Hepatic stellate cell (primary cell): ENCODE results near the gene SHISA9.

Source experiments
- DNase-seq: peaks from one replicate; pipeline ENCODE4 v3.0.0; 2011; ENCODE audit warnings: low spot score

SHISA9 gene

DNA sequence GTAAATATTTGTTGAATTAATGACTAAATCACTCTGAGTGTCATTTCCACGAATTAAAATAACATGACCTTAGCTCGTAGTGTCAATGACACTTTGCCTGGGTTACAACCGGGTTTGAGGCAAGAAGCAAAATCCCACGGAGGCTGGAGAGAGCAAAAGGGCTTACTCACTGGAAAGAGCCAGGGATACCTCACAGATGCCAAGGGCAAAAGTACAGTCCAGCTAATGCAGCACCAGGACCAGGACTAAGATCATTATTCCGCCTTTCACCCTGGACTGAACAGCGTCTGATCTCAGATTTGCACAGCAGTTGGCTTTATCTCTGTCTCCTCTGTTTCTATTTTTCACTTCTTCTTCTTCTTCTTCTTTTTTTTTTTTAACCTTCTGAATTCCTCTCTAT, 175.5 kb downstream of the SHISA9 start:
- no peak for DNase-seq

DNA sequence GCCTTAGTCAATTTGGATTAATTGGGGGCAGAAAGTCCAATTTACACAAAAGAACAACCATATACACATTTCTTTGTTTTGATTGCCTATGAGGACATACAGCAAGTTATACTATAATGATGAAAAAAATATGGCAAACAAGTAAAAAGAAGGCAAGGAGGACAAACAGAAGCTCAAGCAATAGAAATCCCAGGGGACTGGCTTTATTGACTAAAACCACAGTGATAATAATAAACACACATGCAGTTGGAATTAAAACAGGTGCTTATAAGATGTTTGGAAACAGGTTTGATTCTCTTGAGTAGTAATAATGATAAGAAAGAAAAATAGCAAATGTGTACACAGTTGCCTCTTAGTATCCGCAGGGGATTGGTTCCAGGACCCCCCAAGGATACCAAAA, 176.4 kb downstream of the SHISA9 start:
- no peak for DNase-seq

DNA sequence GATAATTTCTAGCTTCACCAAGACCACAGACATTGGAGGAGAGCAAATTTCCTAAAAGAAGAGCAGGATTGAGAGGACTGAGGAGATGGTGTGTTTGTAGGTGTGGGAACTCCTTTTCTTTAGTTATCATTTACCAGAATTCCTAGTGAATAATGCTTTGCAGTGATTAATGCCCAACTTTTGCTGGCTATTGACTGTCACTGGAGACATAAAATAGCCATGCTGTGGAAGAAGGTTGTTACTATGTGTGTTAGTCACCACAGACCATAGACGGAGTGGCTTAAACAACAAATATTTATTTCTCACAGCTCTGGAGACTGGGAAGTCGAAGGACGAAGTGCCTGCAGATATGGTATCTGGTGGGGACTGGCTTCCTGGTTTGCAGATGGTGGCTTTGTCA, 179.1 kb downstream of the SHISA9 start:
- DNase-seq = no peak

DNA sequence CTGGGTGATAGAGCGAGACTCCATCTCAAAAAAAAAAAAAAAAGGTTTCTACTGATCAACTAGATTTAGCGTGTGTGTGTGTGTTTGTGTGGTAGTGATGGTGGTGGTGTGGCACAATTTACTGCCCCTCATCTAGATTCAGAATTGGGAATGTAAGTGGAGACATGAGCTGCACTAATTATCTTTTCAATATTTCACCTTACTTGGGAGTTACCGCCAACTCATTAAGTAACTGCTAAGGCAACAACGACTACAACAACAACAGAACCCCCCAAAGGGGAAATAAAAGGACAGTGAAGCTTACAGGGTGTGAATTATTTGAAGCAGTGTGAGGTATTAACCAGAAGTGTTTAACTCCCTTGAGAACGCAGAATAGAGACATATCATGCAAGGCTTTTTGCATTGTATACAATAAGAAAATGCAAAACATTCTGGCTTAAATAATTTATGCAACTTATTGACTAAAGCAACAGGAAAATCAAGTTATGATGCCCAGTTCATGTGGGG, 180.5 kb downstream of the SHISA9 start:
- no peak for DNase-seq

DNA sequence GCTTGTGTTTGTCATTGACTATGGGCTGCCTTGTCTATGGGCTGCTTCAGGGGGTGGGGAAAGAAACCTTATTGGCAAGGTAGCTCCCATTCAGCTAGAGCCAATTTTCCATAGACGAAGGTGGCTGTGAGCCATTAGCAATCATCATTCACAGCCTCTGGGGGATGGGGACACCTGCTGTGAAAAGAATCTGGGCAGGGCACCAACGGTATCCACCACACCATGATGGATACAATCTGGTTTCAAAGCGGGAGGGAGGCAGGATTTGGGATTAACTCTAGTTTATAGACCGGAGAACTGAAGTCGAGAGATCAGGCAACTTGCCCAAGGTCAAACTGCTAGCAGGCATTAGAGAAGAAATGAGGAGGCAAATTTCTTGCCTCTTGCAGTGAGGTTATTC, 182.3 kb downstream of the SHISA9 start:
- no peak for DNase-seq

DNA sequence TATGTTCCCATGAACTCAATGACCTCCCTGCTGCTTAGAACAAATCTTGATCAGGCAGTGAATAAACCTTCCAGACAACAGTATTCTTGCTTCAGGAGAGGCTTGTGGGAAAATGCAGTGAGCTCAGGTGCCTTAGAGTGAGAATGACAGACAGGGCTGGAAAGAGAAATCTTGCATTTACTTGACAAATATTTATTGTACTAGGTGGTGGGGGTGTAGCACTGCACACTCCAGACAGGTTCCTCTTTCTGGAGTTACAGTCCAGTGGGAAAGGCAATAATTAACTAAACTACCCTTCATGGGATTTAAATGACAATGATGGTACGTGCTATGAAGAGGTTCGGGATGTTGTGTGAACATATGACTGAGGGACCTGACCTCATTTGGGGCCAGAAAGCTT, 182.9 kb downstream of the SHISA9 start:
- DNase-seq = no peak

DNA sequence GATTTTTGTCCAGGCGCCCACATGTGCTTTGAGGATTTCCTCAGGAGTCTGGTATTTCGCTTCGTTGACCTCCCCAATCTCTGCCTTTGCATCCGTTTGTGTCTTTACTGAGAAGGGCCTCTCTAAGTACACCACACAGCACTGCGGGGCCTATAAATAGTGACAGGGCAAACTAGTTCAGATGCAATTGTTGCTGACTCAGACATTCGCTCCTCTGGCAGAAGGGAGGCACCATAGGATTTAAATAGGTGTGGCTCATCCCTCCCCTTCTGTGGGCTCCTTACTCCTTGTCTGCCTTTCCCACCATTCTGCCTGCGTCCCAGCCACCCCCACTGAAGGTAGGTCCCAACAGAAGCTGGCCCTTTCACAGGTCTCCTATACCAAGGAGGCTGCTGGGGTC, 192.3 kb downstream of the SHISA9 start:
- DNase-seq = no peak

DNA sequence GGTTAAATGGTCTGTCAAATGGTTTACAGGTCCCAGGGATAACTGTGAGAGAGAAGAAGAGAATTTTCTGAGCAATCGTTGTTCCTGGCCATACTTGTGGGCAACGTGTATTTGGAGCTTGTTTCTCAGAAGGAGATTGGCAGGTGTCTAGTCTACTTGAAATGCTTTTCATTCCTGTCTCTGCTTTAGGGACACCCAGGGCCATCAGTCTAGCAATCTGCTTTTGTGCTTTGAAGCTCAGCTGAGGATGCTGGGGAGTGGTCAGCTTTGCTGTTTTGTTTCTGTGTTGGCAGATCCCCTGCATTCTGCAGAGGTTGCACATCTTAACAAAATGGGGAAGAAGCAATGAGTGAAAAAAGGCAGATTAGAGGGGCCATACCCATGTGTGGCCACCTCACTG, 193.7 kb downstream of the SHISA9 start:
- DNase-seq = no peak

DNA sequence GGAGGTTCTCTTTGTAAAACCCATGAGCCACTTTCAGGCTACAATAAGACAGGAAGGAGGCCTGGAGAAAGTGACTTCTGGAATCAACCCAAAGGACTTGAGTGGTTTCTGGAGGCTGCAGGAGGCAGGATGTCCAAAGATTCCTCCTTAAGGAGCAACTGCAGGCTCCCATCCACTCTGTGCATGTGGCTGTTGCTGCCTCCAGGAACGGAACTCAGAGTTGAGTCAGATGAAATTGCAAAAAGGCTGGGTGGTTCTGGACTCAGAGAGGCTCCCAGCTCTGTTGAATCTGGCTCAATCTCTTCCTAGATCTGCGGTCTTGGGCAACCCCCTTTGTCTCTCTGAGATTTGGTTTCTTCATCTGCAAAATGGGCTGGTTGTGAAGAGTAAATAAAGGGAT, 197.1 kb downstream of the SHISA9 start:
- DNase-seq = no peak

DNA sequence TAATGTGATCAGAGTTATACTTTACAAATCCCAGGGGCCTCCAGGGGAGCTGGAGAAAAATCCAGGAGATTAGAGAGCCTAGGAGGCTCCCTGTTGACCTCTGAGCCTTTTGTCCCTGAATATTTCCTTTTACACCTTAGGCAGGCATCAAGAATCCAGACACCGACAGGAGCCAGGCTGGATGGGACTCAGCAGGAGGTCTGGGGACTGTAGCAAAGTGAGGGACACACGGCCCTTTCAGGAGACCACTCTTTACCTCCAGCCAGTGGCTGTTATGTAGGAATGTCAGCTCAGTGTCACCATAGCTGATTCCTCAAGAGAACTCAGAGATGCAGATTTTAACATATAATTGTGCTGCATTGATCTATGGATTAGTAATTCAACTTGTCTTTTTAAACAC, 198.4 kb downstream of the SHISA9 start:
- no peak for DNase-seq

DNA sequence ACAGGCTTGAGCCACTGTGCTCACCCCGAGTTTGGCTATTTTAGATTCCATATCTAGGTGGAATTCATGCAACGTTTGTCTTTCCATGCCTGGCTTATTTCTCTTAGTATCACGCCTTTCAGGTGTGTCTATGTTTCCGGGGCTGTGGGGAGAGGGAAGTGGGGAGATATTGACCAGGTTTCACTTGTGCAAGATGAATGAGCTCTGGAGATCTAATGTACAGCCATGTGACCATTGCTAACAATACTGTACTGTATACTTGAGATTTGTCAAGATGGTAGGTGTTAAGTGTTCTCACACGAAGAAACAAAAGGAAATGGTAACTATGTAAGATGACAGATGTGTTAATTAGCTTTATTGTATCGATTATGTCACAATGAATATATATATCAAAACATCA, 199.6 kb downstream of the SHISA9 start:
- DNase-seq = no peak

DNA sequence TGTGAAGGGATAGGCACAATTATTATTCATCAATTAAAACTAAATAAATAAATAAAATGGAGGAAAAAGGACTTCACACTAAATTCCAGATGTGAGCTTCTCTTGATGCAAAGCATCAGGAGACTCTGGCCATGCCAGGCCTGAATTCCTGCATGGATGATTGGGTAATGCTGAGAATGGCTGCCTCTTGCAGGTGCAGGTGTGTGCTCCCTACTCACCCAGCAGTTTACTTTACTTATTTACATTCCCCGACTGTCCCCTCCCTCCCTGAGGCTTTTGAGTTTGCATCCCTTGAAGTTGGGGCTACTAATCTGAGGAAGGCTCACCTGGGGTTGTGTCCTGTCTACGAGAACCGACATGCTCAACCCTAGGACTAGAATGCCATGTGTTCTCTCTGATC, 200.4 kb downstream of the SHISA9 start:
- no peak for DNase-seq

DNA sequence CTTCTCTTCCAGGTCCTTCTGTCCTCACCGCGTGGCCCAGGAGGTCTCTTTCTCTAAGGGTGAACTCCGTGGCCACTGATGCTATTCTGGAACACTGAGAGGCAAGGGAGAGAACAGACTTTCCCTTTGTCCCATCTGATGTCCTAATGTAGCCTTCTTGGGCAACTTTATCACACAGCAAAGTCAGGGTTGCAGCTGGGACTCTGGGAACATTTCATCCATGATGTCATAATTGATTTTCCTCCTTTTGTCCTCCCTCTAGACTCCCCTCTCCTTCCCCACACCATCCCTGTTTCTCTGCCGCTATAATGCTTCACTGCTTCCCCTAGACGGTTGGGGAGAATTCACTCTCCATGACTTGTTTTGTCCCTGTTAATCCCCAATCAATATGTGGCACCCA, 201.0 kb downstream of the SHISA9 start:
- no peak for DNase-seq

DNA sequence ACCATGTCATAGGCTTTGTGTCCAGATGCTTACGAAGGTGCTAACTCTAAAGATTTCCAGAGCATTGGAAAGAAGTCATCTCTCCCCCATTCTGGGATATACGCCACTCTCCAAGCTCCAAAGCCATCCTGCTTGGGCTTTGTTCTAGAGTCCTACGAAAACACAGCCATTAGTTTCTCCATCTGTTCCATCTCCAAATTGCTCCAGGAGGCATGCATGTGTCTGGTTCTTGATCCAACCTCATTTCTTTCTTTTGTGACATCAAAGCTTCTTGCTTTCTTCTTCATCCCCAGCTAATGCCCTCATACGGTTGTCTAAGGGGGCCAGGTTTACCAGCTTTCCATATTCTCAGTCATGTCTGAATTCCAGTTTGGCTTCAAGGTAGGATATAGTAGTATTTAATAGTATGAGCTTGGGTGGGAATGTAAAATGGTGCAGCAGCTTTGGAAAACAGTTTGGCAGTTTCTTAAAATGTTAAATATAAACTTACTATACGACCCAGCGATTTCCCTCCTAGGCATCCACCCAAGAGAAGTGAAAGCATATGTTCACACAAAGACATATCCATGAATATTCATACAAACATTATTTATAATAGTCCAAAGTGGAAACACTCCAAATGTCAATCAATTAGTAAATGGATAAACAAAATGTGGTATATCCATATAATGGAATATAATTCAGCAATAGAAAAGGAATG, 202.6 kb downstream of the SHISA9 start:
- DNase-seq = no peak

DNA sequence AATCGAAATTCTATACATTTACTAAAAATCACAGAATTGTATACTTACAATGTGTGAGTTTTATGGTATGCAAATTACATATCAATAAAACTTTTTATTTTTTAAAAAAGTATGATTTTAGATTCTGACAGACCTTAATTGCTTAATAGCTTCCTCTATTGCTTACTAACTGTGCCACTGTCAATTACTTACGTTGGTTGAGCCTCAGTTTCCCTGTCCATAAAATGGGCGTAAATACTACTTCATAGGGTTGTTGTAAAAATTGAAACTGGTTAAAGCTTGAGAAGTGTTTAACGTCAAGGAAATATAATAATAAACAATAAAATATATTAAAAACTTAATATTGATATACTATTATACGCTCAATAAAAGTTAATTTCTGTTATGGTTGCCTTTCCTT, 203.4 kb downstream of the SHISA9 start:
- no peak for DNase-seq

DNA sequence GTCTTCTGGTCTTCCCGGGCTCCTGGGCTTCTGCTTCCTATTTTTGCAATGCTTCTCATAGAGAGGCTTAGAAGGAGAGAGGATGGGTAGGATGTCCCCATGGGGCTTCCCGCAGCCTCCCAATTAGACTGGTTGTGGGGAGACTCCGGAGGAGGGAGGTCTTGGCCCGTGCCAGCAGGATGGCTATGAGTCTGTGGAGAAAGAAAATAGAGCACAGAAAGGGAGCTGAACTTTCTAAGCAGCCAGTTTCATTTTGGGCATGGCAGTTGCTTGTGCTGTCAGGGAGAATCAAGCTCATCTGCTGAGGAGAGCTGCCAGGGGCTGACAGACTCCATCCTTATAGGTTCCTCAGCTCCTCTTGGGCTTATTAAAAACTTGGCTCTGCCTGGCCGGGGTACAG, 204.0 kb downstream of the SHISA9 start:
- no peak for DNase-seq

DNA sequence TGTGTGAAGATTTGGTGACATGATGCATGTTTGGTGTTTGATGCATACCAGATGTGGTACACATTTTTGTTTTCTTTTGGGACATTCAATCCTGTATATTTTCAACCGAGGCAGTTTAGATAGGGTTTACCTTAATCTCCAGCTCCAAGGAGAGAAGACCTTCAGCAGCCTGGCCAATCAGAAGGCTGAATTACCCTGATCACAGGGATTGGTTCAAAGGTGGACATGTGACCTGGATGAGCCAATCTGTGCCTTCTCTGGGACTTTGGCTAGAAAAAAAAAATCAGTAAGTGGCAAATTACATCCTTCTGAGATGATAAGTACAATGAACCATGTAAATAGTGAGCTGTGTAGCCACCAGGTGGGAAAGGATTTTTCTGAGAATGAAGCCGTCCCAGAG, 205.1 kb downstream of the SHISA9 start:
- no peak for DNase-seq

DNA sequence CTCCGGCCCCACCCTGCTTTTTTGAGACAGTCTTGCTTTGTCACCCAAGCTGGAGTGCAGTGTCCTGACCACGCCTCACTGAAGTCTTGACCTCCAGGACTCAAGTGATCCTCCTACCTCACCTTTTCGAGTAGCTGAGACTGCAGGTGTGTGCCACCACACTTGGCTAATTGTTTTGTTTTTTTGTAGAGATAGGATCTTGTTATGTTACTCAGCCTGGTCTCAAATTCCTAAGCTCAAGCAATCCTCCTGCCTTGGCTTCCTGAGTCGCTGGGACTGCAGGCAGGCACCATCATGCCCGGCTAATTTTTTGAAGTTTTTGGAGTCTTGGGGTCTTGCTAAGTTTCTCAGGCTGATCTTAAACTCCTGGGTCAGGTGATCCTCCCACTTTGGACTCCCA, 206.7 kb downstream of the SHISA9 start:
- DNase-seq = no peak

DNA sequence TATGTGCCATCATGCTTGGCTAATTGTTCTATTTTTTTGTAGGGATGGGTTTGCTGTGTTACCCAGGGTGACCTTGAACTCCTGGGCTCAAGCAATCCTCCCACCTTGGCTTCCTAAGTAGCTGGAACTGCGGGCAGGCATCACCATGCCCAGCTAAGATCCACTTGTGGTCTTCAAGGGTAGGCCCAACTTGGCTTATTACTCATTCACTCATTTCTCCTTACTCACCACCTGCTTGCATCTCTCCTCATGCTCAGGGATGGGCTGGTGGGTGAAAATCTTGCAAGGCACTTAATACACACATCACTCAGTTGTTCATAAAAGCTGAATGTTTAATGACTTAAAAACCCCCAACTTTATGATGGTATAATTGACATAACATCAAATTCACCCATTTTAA, 207.8 kb downstream of the SHISA9 start:
- DNase-seq = no peak

DNA sequence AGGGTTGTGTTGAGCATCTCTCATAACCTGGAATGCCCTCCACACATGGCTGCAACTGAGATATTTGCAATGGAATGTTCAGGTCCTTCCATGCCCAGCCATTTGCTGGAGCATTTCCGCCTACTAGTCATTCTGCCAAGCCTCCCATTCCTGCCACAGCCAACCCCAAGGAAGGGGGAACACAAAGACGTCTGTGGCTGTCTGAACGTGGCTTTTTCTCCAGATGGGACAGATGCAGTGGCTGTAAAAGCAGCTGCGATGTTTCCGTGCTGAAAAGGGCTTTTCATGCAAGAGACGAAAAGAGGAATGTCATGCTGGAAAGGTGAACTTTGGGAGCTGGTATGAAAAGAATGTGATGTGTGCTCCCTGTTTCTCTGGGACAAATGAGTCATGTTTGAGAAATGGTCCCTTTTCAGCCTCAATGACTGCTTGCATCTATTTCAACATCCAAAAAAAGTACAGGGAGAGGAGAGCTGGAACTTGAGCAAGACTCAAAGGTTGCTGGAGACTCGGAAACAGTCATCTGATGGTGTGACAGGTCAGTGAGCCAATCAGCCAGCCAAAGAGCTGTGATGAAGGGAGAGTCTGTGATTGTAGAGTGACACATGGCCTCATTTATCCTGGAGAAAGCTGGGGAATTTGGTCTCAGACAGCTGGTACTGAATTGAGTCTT, 208.9 kb downstream of the SHISA9 start:
- DNase-seq = no peak

DNA sequence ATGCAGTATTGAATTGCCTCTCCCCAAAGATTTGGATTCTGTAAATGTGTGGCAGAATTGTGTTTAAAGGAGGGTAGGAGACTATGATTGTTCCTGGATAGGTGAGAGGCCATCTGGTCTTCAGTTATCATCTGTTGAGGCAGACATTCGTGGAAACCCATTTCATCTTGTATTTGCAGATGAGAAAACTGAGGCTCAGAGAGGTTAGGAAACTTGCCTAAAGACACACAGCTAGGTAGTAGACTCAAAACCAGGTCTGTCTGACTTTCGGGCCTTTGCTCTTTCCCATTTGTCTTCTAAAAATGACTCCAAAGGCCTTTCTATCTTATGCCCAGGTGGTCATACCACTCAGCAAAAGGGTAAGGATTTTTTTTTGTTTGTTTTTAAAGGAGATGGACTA, 210.3 kb downstream of the SHISA9 start:
- no peak for DNase-seq

DNA sequence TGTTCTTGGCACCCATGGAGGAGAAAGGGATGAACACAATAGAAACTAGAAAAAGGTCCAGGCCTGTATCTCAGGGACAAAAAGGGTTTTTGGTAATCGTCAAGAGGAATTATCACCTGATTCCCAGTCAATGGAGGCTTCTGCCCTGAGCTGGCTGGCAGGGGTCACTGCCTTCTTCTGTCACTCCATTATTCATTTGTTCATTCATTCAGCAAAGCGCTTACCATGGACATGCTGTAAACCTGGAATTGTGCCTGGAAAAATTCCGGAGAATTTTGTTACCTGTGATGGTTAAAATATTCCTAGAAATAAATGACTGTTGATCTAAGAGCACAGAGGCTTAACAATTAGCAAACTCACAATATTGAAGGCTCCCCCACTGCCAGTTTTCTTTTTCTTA, 212.3 kb downstream of the SHISA9 start:
- DNase-seq = no peak

DNA sequence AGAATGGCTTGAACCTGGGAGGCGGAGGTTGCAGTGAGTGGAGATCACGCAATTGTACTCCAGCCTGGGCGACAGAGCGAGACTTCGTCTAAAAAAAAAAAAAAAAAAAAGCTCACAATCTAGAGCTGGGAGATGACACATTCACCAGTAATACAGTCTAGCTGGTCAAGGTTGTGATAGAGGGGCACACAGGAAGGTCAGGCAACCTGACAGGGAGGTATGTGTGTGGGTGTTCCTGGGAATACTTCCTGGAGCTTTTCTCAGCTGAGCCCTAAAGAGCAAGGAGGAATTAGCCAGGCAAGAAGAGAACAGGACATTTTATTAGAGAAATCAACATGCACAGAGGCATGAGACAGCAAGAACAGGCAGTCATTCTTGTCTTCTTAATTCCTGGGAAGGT, 216.7 kb downstream of the SHISA9 start:
- no peak for DNase-seq

DNA sequence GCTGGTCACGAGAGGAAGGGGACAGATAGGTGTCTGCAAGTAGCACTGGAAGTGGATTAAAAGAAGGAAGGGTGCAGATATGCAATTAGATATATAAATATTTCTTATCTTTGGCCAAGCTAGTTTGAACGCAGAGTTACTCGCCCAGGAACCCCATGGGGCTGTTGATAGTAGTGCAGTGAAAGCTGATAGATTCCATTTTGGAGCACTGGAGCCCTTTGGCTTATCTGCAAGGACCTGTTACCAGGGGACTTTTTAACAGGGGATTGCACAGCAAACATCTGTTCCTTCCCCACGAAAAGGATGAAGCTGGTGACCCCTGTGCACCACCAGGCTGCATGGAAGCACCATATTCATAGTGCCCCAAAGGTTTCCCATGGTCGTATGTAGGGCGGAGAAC, 218.7 kb downstream of the SHISA9 start:
- DNase-seq = no peak
